HG02763 (cell line): Measurements from ENCODE around the gene TLR7.

Experiments
- ATAC-seq: cut with Tn5 transposase; IDR thresholded peaks from one replicate; pipeline ENCODE4 v1.9.1; 2021; ENCODE audit warnings: mild to moderate bottlenecking, moderate library complexity; ENCODE audit not compliant: unreplicated experiment

TLR7 gene

GRCh38 chrX:12890467-12890866 is 23.6 kb downstream of the TLR7 start:
- ATAC-seq = peak; percentile 58

GRCh38 chrX:12891171-12891570 is 24.3 kb downstream of the TLR7 start:
- ATAC-seq = no peak

GRCh38 chrX:12891915-12892506 is 25.1 kb downstream of the TLR7 start:
- ATAC-seq = peak; percentile 54

- no peak for ATAC-seq
Measured at GRCh38 chrX:12892716-12893115, 25.8 kb downstream of the TLR7 start.

GRCh38 chrX:12894074-12895030 is 27.5 kb downstream of the TLR7 start:
- ATAC-seq = no peak

- ATAC-seq = no peak
Measured at GRCh38 chrX:12895866-12896265, 29.0 kb downstream of the TLR7 start.

- ATAC-seq = no peak
Measured at GRCh38 chrX:12896935-12897334, 30.1 kb downstream of the TLR7 start.

GRCh38 chrX:12898073-12898472 is 31.2 kb downstream of the TLR7 start:
- no peak for ATAC-seq

- ATAC-seq = no peak
Measured at GRCh38 chrX:12899506-12899905, 32.6 kb downstream of the TLR7 start.

- peak; percentile 51 for ATAC-seq
Measured at GRCh38 chrX:12901486-12901885, 34.6 kb downstream of the TLR7 start.

- ATAC-seq = no peak
Measured at GRCh38 chrX:12903646-12904045, 36.8 kb downstream of the TLR7 start.

GRCh38 chrX:12906046-12906761 is 39.3 kb downstream of the TLR7 start, which contains the start of gene TLR8:
Gene TLR8, plus strand, starts transcription at chrX:12906620. Its CDS starts 87 bp downstream, at chrX:12906707.
- ATAC-seq = no peak

GRCh38 chrX:12910423-12911121 is 43.7 kb downstream of the TLR7 start:
- ATAC-seq = no peak

- ATAC-seq = no peak
Measured at GRCh38 chrX:12911122-12911470, 44.2 kb downstream of the TLR7 start.

GRCh38 chrX:12912791-12913482 is 46.1 kb downstream of the TLR7 start:
- ATAC-seq = no peak

- ATAC-seq = no peak
Measured at GRCh38 chrX:12917753-12918152, 50.9 kb downstream of the TLR7 start.

- no peak for ATAC-seq
Measured at GRCh38 chrX:12919051-12919450, 52.2 kb downstream of the TLR7 start.

- ATAC-seq = no peak
Measured at GRCh38 chrX:12919620-12920019, 52.7 kb downstream of the TLR7 start.

GRCh38 chrX:12920990-12921389 is 54.1 kb downstream of the TLR7 start:
- no peak for ATAC-seq

- no peak for ATAC-seq
Measured at GRCh38 chrX:12921886-12922598, 55.2 kb downstream of the TLR7 start.
